Measurements from ENCODE around the gene CDKN1B. TPM values are rescaled to one million over a fixed set of nuclear protein-coding genes. Genes with fewer than 3 reads are reported as not detected.

Gene CDKN1B
- total and polyA plus RNA-seq, 2 of the 13 experiments (the other 11 are each of a cell fraction or from before 2014, with no cell fraction given): 20.1 to 37.2 TPM

GRCh38 chr12:12759234-12759915 lies 42.2 kb downstream of the CDKN1B start (continued):
- TF ChIP-seq ZXDC (CRISPR knock-in tag; IDR thresholded peaks at IDR 0.05) (no peak), NR3C1 (CRISPR knock-in tag; IDR thresholded peaks at IDR 0.05) (no peak), THAP7 (CRISPR knock-in tag; IDR thresholded peaks at IDR 0.05) (no peak)

GRCh38 chr12:12764824-12765223 lies 47.7 kb downstream of the CDKN1B start:
- H3K9ac ChIP-seq (ENCODE audit: insufficient read depth, low read depth, low read length): no peak overlapping the region
- no peak for ATAC-seq
- H3K27ac ChIP-seq (ENCODE audit: extremely low read length, insufficient read depth, low read length): no peak overlapping the region
- no peak for DNase-seq (ENCODE audit: low spot score)
- intact Hi-C loops (cut with micrococcal nuclease; ENCODE audit: unreplicated experiment): no loop called here
- H3K9me3 ChIP-seq (ENCODE audit: low read length): no peaks in the 10 kb centered on the region
- ChIA-PET POLR2A (no interaction called here), CTCF (ENCODE audit: low intra/inter-chr PET ratio, low total read pairs) (no interaction called here)
- H3K4me2 ChIP-seq (ENCODE audit: low read depth, low read length): no peak overlapping the region
- no peak for FAIRE-seq
- H3K4me3 ChIP-seq (replicated peaks in 1 of 3; ENCODE audit: insufficient read depth in 1 of 3, low read depth in 2 of 3, low read length in 3 of 3): no peak overlapping the region
- H4K20me1 ChIP-seq (ENCODE audit: insufficient read depth, low read length): no peaks in the 10 kb centered on the region
- H3K4me1 ChIP-seq (ENCODE audit: insufficient read depth, low read length): no peaks in the 10 kb centered on the region
- H3K79me2 ChIP-seq (ENCODE audit: insufficient read depth, low read length): no peaks in the 10 kb centered on the region
- BruUV-seq (replicated peaks): no TSS peak
- in situ Hi-C loops (cut with HindIII; ENCODE audit: extremely low pct_ligation_motif_present, low pct_unique_long_range_greater_than_20kb): no loop called here
- H2AFZ ChIP-seq (ENCODE audit: low read length): no peak overlapping the region
- no peaks in the 10 kb centered on the region for H3K27me3 ChIP-seq (ENCODE audit: control insufficient read depth in 1 of 2, insufficient read depth in 2 of 2, low read length in 2 of 2)
- no peaks in the 10 kb centered on the region for H3K36me3 ChIP-seq (replicated peaks in 1 of 2; ENCODE audit: control insufficient read depth in 1 of 2, insufficient read depth in 2 of 2, low read length in 2 of 2)
- TF ChIP-seq SAFB2 (CRISPR knock-in tag; IDR thresholded peaks at IDR 0.05; ENCODE audit: borderline replicate concordance, low read depth) (no peak), ZNF10 (CRISPR knock-in tag; IDR thresholded peaks at IDR 0.05; ENCODE audit: borderline replicate concordance, low read depth) (no peak), ZNF235 (CRISPR knock-in tag; IDR thresholded peaks at IDR 0.05; ENCODE audit: borderline replicate concordance) (no peak), CREM (IDR thresholded peaks at IDR 0.05) (no peak), CREM (CRISPR knock-in tag; IDR thresholded peaks at IDR 0.05) (no peak), ZNF333 (CRISPR knock-in tag; IDR thresholded peaks at IDR 0.05; ENCODE audit: borderline replicate concordance) (no peak), KIAA2018 (CRISPR knock-in tag; IDR thresholded peaks at IDR 0.05; ENCODE audit: borderline replicate concordance) (no peak), TEAD3 (CRISPR knock-in tag; optimal IDR thresholded peaks at IDR 0.05; ENCODE audit: borderline replicate concordance) (no peak), FOXM1 (CRISPR knock-in tag; IDR thresholded peaks at IDR 0.05) (no peak)
